Muscle layer of colon (tissue), 2 donors: ENCODE data around the gene CHCHD6.

ENCODE experiments used
- H3K27ac ChIP-seq: one replicate; pipeline ENCODE4 v1.7.0; 2013; ENCODE audit warnings: low read depth, mild to moderate bottlenecking, low read length, moderate library complexity
- H3K27me3 ChIP-seq, 2 donors: one replicate each; pipeline ENCODE4 v1.7.0; 2013; ENCODE audit warnings: low read length in 2 of 2, mild to moderate bottlenecking in 2 of 2; ENCODE audit not compliant: insufficient read depth in 2 of 2, control insufficient read depth in 1 of 2
- H3K36me3 ChIP-seq: one replicate; pipeline ENCODE4 v1.7.0; 2013; ENCODE audit warnings: mild to moderate bottlenecking, low read length; ENCODE audit not compliant: insufficient read depth
- H3K4me1 ChIP-seq: one replicate; pipeline ENCODE4 v1.7.0; 2013; ENCODE audit warnings: mild to moderate bottlenecking, low read length; ENCODE audit not compliant: insufficient read depth
- H3K4me3 ChIP-seq, 2 donors: one replicate each; pipeline ENCODE4 v1.7.0; 2013; ENCODE audit warnings: low read length in 2 of 2, low read depth in 1 of 2, mild to moderate bottlenecking in 1 of 2, moderate library complexity in 1 of 2
- H3K9ac ChIP-seq: one replicate; pipeline ENCODE4 v1.7.0; 2013; ENCODE audit warnings: low read length
- H3K9me3 ChIP-seq: one replicate; pipeline ENCODE4 v1.7.0; 2013; ENCODE audit warnings: mild to moderate bottlenecking, low read length
- donor health status: abdominal sarcoma.
- donor health status: Adenocarcinoma of cecum.

Gene CHCHD6

DNA sequence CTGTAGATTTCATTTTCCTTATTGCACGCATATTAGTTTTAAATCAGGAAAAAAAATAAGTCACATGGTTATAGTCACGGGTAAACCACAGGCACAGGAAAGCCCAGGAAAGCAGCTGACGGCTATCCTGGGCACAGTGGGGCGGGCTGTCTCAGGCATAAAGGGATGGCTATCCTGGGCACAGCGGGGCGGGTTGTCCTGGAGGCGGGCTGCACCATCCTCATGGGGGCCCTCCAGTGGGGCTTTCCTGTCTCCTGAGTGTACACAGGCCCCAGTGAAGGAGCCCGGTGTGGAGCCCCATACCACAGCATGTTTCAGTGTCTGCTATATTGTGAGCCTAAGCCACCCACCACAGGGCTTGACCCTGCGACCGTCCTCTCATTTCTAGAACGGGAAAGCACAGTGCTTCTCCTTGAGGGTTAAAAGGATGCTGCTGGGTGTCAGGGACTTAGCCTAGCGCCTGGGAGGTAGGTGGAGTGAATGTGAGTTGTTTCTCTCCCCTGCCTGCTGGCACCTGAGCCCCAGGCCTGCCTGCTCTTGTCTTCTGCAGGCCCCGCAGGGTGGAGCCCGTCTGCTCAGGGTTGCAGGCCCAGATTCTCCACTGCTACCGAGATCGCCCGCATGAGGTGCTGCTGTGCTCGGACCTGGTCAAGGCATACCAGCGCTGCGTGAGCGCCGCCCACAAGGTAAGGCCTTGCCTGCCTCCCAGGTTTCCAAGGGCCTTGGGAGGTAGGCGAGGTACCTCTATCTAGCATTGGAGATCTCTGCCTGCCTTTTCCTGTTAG, 253.0 kb downstream of the CHCHD6 start:
- no peaks in the 10 kb centered on the region for H3K9me3 ChIP-seq
- no peak overlapping the region for H3K4me3 ChIP-seq
- peaks cover 9% of the 10 kb centered on the region for H3K4me1 ChIP-seq
- no peaks in the 10 kb centered on the region for H3K36me3 ChIP-seq
- H3K9ac ChIP-seq: no peak overlapping the region
- no peak overlapping the region for H3K27ac ChIP-seq
- H3K27me3 ChIP-seq: no peaks in the 10 kb centered on the region

DNA sequence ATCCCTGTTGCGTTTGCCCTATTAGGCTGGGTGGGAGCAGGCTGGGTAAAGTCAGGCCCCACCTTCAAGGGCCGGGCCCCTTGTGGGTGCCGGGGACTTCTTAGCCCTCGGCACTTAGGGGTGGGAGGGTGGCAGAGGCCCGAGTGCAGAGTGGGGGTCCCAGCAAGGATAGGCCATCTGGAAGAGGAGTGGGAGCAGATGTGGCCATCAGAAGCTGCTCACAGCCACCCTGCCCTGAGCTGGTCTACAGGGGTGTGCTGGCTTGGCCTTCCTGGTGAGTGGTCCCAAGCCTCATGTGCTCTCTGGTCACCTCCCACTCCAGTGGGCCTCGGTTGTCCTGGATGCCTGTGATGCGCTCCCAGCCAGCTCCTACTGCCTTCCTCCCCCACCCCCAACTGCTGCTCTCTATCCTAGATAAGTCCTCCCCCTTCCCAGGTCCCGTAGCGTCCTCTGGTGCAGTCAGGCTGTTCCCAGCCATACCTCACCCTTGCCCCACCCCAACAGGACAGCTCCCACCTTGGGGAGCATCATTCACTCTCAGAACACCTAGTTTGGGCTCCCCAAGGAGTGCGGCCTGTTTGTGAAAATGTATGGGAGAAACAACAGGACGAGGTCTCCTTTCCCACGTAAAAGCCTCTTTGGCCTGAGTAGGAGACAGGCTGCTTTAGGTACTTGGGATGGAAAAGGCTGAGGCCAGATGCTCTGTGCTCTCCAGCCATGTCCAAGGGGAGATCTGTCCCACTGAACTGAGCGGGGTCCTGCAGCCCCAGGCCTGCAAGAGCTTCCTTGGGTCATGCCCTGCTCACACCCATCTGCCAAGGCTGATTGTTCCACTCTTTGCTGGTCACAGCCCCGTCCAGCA, 254.0 kb downstream of the CHCHD6 start:
- no peak overlapping the region for H3K9ac ChIP-seq
- H3K4me3 ChIP-seq: no peak overlapping the region
- no peaks in the 10 kb centered on the region for H3K9me3 ChIP-seq
- H3K27ac ChIP-seq: no peak overlapping the region
- peaks cover 11% of the 10 kb centered on the region for H3K4me1 ChIP-seq
- no peaks in the 10 kb centered on the region for H3K36me3 ChIP-seq
- H3K27me3 ChIP-seq: no peaks in the 10 kb centered on the region

DNA sequence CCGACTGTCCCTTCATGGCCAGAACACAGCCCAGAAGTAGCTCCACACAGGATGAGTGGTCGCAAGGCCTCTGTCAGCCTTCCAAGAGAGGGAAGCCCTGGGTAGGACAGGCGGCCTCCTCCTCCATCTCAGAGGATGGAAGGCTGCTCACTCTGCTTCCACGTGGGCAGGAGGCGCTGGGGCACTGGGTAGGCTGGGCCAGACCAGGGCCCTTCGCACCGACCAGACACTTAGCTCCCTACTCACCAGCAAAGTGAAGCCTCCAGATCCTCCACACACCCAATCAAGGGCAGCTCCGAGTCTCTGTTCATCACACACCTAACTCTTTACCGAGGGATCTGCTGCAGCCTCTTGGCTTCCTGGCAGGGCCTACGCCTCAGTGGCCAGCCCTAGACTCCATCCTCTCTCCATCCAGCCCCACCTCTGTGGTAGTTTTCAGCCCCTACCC, 254.6 kb downstream of the CHCHD6 start:
- Histone ChIP-seq H3K9me3 (no peaks in the 10 kb centered on the region), H3K27me3 (no peaks in the 10 kb centered on the region), H3K27ac (no peak overlapping the region), H3K4me3 (no peak overlapping the region), H3K4me1 (peaks cover 11% of the 10 kb centered on the region), H3K9ac (no peak overlapping the region), H3K36me3 (no peaks in the 10 kb centered on the region)

DNA sequence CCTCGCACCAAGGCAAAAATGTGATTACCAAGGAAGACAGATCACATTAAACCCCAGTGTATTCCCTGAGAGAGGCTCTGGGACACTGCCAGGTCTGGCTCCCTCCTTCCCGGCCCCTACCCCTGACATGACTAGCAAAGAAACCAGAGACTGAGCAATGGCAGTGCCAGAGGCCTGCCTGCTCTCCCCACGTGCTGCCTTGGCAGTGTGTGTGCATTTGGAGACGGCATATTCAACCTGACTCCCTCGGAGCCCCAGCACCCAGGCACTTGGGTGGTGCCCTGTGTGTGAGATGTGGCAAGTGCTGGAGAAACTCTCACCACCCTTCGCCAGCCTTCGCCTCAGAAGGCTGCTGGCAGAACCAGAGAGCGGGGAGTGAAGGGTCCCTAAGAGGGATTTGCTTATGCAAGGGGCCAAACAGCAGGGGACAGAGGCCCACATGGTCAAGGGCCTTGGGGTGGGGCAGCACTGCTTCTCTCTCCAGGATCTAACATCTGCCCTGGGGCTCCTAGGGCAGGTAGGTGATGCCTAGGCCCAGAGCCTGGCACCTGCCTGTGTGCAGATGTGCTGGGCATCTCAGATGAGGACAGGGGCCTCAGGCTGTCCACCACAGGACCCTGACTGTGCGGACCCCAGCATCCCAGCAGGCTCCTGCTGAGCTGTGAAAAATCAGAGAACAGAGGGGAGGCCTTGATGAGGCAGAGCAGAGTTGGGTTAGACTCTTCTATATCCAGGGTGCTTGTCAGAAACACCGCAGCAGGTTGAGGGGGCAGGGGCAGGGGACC, 255.3 kb downstream of the CHCHD6 start:
- no peaks in the 10 kb centered on the region for H3K36me3 ChIP-seq
- H3K27ac ChIP-seq: no peak overlapping the region
- no peak overlapping the region for H3K4me3 ChIP-seq
- no peaks in the 10 kb centered on the region for H3K9me3 ChIP-seq
- no peak overlapping the region for H3K9ac ChIP-seq
- H3K4me1 ChIP-seq: peaks cover 11% of the 10 kb centered on the region
- no peaks in the 10 kb centered on the region for H3K27me3 ChIP-seq

DNA sequence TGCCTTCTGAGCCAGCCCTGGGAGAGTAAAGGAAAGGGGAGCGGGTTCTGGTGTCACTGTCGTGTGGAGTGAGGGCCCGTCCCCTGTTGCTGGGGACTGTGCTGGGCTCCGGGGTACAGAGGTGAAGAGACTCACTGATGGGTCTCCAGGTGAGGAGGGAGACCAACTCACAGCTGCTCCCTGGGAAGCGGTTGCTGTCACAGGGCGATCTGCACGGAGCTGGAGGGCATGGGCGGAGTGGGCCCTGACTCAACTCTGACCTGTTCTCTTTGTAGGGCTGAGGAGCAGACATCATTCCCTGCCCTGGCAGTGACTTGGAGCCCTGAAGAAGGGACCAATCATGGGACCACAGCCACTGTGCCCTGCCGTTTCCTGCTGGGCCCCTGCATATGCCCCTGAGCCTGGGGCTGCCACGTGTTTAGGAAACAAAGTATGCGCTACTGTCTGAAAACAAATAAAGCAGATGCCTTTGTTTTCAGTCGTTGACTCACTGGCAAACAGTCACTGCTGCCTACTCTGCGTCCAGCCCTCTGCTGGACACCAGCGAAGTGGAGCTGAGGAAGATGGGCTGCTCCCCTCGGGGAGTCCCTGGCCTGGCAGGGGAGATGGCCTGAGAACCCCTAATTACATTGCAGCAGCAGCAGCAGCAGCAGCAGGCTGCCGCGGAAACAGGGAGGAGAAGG, 256.0 kb downstream of the CHCHD6 start:
- H3K36me3 ChIP-seq: no peaks in the 10 kb centered on the region
- H3K9ac ChIP-seq: no peak overlapping the region
- no peaks in the 10 kb centered on the region for H3K27me3 ChIP-seq
- no peak overlapping the region for H3K27ac ChIP-seq
- peaks cover 11% of the 10 kb centered on the region for H3K4me1 ChIP-seq
- no peak overlapping the region for H3K4me3 ChIP-seq
- H3K9me3 ChIP-seq: no peaks in the 10 kb centered on the region

DNA sequence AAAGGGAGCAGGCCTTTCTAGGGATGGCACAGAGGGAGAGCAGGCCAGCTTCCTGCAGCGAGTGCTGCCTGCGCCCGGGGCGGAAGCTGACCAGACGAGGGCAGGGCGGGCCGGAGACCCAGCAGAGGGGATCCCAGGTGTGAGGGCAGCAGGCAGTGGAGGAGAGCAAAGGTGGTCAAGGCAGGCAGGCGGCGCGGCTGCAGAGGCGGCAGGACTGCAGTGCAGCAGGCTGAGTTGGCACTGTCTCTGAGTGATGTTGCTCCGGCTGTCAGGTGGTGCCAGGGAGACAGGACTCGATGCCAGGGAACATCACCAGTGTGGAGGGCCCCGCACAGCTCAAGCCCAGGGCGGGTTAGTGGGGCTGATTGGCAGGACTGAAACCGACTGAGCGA, 256.6 kb downstream of the CHCHD6 start:
- no peaks in the 10 kb centered on the region for H3K36me3 ChIP-seq
- H3K9ac ChIP-seq: no peak overlapping the region
- H3K9me3 ChIP-seq: no peaks in the 10 kb centered on the region
- H3K27ac ChIP-seq: no peak overlapping the region
- no peaks in the 10 kb centered on the region for H3K27me3 ChIP-seq
- H3K4me3 ChIP-seq: no peak overlapping the region
- peaks cover 11% of the 10 kb centered on the region for H3K4me1 ChIP-seq

DNA sequence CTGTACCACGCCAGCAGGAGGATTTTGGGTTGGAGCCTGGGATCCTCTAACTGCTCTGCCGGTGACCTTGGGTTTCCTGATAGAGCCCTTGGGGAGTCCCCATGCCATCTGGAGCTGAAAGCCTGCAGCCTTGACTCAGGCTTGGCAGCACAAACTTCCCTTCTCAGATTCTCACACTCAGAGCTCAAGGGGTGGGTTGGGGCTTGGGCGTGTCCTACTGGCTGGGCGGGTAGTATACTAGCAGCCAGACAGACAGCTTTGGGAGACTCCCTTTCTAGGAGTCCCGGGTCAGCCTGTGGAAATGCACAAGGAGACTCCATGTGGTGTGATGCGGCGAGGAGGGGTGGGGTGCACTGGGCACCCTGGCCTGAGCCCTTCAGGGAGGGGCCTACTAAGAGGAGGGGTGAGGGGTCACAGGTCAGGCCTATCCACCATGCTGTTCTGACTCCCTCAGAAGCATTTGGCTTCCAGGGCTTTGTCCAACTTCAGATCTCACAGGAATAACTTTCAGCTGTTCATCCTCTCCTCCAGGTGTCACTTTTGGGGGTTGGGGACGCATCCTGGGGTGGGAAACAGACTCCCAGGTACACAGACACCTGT, 257.3 kb downstream of the CHCHD6 start:
- Histone ChIP-seq H3K4me1 (peaks cover 11% of the 10 kb centered on the region), H3K27ac (no peak overlapping the region), H3K4me3 (no peak overlapping the region), H3K9ac (no peak overlapping the region), H3K36me3 (no peaks in the 10 kb centered on the region), H3K9me3 (no peaks in the 10 kb centered on the region), H3K27me3 (no peaks in the 10 kb centered on the region)

DNA sequence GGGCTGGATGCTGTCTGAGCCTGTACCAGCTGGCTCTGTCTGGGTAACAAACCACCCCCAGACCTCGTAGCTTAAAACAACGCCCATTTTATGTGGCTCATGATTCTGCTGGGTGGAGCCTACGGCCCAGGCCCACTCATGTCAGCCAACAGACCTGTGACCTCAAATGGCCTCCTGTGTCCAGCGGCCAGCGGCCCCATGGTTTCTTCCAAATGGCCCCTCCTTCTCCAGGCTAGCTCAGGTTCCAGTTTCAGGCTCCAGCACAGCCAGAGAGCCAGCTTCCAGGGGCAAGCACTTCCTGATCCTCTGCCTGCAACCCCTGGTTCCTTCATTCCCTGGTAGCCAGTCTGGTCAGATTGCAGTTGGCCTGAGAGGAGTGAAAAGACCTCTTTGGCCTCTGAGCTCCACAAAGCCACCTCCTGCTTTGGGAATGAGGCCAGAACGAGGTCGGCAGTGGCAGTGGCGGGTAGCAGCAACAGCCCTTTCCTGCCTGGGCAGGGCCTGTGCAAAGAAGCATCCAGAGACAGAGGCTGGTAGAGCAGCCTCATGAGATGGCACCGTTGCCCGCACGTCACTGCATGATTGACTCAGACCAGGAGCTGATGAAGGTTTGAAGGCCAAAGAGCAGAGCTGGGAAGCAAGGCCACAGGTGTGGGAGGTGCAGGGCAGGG, 257.9 kb downstream of the CHCHD6 start:
- H3K27ac ChIP-seq: no peak overlapping the region
- no peaks in the 10 kb centered on the region for H3K36me3 ChIP-seq
- no peak overlapping the region for H3K9ac ChIP-seq
- no peak overlapping the region for H3K4me3 ChIP-seq
- peaks cover 11% of the 10 kb centered on the region for H3K4me1 ChIP-seq
- H3K9me3 ChIP-seq: no peaks in the 10 kb centered on the region
- H3K27me3 ChIP-seq: no peaks in the 10 kb centered on the region

DNA sequence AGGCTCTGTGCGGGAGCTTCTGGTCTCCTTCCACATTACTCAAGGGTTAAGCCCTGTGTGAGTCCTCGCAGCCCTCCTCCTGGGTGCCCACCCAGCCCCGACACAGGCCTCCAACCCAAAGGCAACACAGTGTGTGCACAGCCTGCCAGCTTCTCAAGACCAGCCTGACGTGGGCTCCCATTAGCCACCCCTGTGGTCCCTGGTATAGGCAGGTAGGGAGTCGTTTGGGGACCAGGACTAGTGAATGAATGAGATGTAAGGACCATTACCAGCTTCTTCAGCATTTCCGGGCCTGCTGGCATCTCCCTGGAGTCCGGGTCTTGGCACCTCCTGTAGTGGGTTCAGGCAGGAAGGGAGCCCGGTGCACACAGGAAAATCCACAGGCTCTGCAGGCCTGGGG, 258.7 kb downstream of the CHCHD6 start:
- H3K36me3 ChIP-seq: no peaks in the 10 kb centered on the region
- H3K9me3 ChIP-seq: no peaks in the 10 kb centered on the region
- H3K27ac ChIP-seq: no peak overlapping the region
- H3K4me1 ChIP-seq: peaks cover 11% of the 10 kb centered on the region
- no peak overlapping the region for H3K4me3 ChIP-seq
- no peak overlapping the region for H3K9ac ChIP-seq
- no peaks in the 10 kb centered on the region for H3K27me3 ChIP-seq
